Gastrocnemius medialis (tissue), 4 donors: ENCODE results near the gene RIMS3. TPM values are rescaled to one million over a fixed set of nuclear protein-coding genes. Genes with fewer than 3 reads are reported as not detected.

Experiments used
- ATAC-seq, 2 donors: fragments of 150-250 bp; one replicate each; pipeline ENCODE4 v1.9.1; 2016
- DNase-seq, 2 donors: peaks; one replicate each; pipeline ENCODE4 v3.0.0-alpha.2; 2019
- H3K27ac ChIP-seq, 4 donors: fragments of 200-600 bp; sonication (generic); 1 replicate in 1 of 4; 2 replicates in 3 of 4; pipeline ENCODE4 v1.5.1; 2016 to 2018; ENCODE audit warnings: mild to moderate bottlenecking in 2 of 4, moderate library complexity in 1 of 4
- H3K27me3 ChIP-seq, 3 donors: fragments of 200-600 bp; sonication (generic) in 2 of 3; 1 replicate in 1 of 3; 2 replicates in 2 of 3; pipeline versions ENCODE4 v1.5.1 to v1.6.0; 2016 to 2019; ENCODE audit warnings: mild to moderate bottlenecking in 1 of 3, moderate library complexity in 1 of 3
- H3K36me3 ChIP-seq, 2 donors: fragments of 200-600 bp; sonication (generic) in 1 of 2; one replicate each; pipeline ENCODE4 v1.5.1; 2017 to 2018
- H3K4me1 ChIP-seq, 2 donors: fragments of 200-600 bp; sonication (generic) in 1 of 2; one replicate each; pipeline ENCODE4 v1.5.1; 2016 to 2017; ENCODE audit warnings: mild to moderate bottlenecking in 2 of 2
- H3K4me3 ChIP-seq, 4 donors: fragments of 200-600 bp; sonication (generic) in 3 of 4; 1 replicate in 1 of 4; 2 replicates in 3 of 4; pipeline ENCODE4 v1.5.1; 2016 to 2019; ENCODE audit warnings: mild to moderate bottlenecking in 2 of 4
- H3K9me3 ChIP-seq, 3 donors: fragments of 200-600 bp; sonication (generic) in 2 of 3; 1 replicate in 1 of 3; 2 replicates in 2 of 3; pipeline ENCODE4 v1.5.1; 2016 to 2019
- POLR2A ChIP-seq, 2 donors: fragments of 450-650 bp; IDR thresholded peaks; one replicate each; pipeline ENCODE4 v1.6.1; 2017; ENCODE audit warnings: antibody characterized with exemption in 2 of 2, mild to moderate bottlenecking in 2 of 2, moderate library complexity in 2 of 2
- in situ Hi-C, 4 donors: fragments of 200-750 bp; cut with MboI; loops; one replicate each; pipeline versions ENCODE4 v1.15.0 to v1.8.0; 2017; ENCODE audit warnings: low sequenced_read_pairs in 4 of 4
- intact Hi-C: fragments of 100-400 bp; cut with DNase I; formaldehyde crosslinking; loops from one replicate; pipeline ENCODE4 v1.15.1; 2023; ENCODE audit warnings: low total_unique reads
- total RNA-seq, 4 donors: library from RNA; depleted of rRNA; stranded (reverse); fragments of >200 nt; gene quantifications; one replicate each; pipeline versions ENCODE4 v1.1.0 to v1.2.3, GENCODE V29; 2016
- TF ChIP-seq, protein P1 (sequence below), 5 experiments: fragments of 450-650 bp in 3 of 5; fragments of 200-600 bp in 2 of 5; sonication (generic) in 2 of 5; IDR thresholded peaks in 4 of 5; conservative IDR thresholded peaks in 1 of 5; 1 replicate in 4 of 5; 2 replicates in 1 of 5; pipeline ENCODE4 v1.5.1; 2016 to 2019; ENCODE audit warnings: antibody characterized with exemption in 5 of 5, mild to moderate bottlenecking in 3 of 5, moderate library complexity in 3 of 5

RIMS3 gene
- total RNA-seq, 4 donors from 2014 or later: 0.31 to 0.67 (median 0.44) TPM

DNA sequence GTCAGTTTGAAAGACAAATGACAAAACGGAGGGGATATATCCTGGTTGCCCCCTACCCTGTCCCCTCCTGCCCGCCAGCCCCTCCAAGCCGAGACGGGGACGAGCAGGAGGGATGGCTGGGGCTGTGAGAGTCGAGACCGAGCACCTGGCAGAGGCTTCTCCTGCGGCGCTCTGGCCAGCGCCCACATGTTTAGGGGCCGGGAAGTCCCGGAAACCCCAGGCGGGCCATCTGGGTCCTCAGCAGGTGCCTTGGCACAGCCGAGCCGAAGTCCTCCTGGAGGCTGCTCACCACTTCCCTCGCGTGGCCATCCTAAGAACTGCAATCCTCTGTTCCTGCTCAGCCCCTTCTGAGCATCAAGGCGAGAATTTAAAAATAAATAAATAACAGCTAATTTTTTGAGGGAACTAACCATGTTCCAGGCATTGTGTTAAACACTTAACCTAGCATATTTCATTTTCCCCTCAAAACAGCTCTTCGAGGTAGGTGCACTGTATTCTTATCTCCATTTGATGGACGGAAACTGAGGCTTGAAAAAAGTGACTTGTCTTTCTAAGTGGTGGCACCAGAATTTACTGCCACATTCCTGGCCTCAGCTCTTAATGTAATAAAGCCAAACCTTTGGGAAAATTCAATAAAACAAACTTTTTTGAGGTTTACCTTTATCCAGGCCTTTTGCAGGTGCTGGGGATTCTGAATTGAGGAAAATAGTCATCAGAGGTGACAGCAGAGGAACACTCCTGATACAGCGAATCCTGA lies 3.5 kb upstream of the RIMS3 start:
- peak; percentile 30 to 63 for DNase-seq

DNA sequence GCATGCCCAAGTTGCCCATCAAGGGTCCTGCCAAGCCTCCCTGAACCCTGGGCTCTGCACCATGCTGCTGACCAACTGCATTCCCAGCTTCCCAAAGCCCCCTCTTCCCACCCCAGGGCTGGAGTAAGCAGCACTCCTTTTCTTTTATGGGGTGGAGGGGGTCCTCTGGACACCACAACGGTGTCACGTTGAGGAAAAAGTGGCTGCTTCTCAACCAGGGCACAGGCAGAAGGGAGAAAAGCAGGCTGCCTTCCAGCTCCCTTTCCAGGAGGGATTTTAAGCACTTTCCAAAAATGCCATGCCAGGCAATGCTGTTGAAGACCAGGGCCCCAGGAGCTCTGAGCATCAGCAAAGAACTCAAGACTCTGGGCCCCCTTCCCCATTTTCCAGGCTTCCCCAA lies 691 bp downstream of the RIMS3 start:
- intact Hi-C loops (no loop called here), in situ Hi-C loops (no loop called here)
- peak overlapping the region in 1 of 4 donors; percentile 48 for H3K4me3 ChIP-seq
- no peak overlapping the region for H3K27ac ChIP-seq
- no peaks in the 10 kb centered on the region for H3K9me3 ChIP-seq
- no peak for DNase-seq
- H3K4me1 ChIP-seq: peaks cover 4 to 6% of the 10 kb centered on the region in 2 donors
- H3K27me3 ChIP-seq: no peaks in the 10 kb centered on the region
- no peak for ATAC-seq
- TF ChIP-seq POLR2A (IDR thresholded peaks at IDR 0.05): no peak
- TF ChIP-seq, protein P1, sequence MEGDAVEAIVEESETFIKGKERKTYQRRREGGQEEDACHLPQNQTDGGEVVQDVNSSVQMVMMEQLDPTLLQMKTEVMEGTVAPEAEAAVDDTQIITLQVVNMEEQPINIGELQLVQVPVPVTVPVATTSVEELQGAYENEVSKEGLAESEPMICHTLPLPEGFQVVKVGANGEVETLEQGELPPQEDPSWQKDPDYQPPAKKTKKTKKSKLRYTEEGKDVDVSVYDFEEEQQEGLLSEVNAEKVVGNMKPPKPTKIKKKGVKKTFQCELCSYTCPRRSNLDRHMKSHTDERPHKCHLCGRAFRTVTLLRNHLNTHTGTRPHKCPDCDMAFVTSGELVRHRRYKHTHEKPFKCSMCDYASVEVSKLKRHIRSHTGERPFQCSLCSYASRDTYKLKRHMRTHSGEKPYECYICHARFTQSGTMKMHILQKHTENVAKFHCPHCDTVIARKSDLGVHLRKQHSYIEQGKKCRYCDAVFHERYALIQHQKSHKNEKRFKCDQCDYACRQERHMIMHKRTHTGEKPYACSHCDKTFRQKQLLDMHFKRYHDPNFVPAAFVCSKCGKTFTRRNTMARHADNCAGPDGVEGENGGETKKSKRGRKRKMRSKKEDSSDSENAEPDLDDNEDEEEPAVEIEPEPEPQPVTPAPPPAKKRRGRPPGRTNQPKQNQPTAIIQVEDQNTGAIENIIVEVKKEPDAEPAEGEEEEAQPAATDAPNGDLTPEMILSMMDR (IDR thresholded peaks at IDR 0.05 in 4 of 5, conservative IDR thresholded peaks at IDR 0.05 in 1 of 5): no peak
- no peaks in the 10 kb centered on the region for H3K36me3 ChIP-seq

More for the DNA sequence above, 3.5 kb upstream of the RIMS3 start:
- H3K9me3 ChIP-seq: no peaks in the 10 kb centered on the region
- H3K36me3 ChIP-seq: no peaks in the 10 kb centered on the region
- H3K4me1 ChIP-seq: peaks cover 4 to 6% of the 10 kb centered on the region in 2 donors
- TF ChIP-seq, protein P1 (IDR thresholded peaks at IDR 0.05 in 4 of 5, conservative IDR thresholded peaks at IDR 0.05 in 1 of 5): peak; percentile 78 to 97 (median 83)
- no peak for TF ChIP-seq POLR2A (IDR thresholded peaks at IDR 0.05)
- peak overlapping the region; percentile 32 to 44 (median 36) for H3K4me3 ChIP-seq
- H3K27ac ChIP-seq: no peak overlapping the region
- ATAC-seq: peak; percentile 64 to 74
- intact Hi-C loops: loop anchor here (1.0 to 2.0 kb wide), 2 partner anchors 22 to 57 kb away; partner anchors contain the start of gene NFYC
- no peaks in the 10 kb centered on the region for H3K27me3 ChIP-seq
- in situ Hi-C loops: no loop called here

DNA sequence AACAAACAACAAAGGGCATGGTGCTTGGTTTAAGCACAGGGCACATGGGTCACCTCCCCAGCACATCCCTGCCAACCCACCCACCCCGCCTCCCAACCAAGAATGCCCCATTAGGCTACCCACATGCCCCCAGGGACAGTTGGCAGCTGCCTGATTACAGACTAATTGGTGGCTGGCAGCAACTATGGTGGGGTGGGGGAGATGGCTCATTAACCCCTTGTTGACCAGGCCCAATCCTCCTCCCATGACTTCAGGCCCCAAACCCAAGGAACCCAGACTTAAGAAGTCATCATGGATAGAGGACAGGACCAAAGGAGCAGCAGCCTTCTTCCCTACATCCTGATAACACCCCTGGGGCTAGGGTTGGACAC lies 1.3 kb downstream of the RIMS3 start:
- DNase-seq (no peak), ATAC-seq (no peak)
- in situ Hi-C loops: no loop called here
- intact Hi-C loops: no loop called here
- Histone ChIP-seq H3K9me3 (no peaks in the 10 kb centered on the region), H3K27ac (no peak overlapping the region), H3K4me3 (no peak overlapping the region), H3K27me3 (no peaks in the 10 kb centered on the region), H3K4me1 (peaks cover 4 to 6% of the 10 kb centered on the region in 2 donors), H3K36me3 (no peaks in the 10 kb centered on the region)
- TF ChIP-seq, protein P1 (IDR thresholded peaks at IDR 0.05 in 4 of 5, conservative IDR thresholded peaks at IDR 0.05 in 1 of 5): no peak
- no peak for TF ChIP-seq POLR2A (IDR thresholded peaks at IDR 0.05)

DNA sequence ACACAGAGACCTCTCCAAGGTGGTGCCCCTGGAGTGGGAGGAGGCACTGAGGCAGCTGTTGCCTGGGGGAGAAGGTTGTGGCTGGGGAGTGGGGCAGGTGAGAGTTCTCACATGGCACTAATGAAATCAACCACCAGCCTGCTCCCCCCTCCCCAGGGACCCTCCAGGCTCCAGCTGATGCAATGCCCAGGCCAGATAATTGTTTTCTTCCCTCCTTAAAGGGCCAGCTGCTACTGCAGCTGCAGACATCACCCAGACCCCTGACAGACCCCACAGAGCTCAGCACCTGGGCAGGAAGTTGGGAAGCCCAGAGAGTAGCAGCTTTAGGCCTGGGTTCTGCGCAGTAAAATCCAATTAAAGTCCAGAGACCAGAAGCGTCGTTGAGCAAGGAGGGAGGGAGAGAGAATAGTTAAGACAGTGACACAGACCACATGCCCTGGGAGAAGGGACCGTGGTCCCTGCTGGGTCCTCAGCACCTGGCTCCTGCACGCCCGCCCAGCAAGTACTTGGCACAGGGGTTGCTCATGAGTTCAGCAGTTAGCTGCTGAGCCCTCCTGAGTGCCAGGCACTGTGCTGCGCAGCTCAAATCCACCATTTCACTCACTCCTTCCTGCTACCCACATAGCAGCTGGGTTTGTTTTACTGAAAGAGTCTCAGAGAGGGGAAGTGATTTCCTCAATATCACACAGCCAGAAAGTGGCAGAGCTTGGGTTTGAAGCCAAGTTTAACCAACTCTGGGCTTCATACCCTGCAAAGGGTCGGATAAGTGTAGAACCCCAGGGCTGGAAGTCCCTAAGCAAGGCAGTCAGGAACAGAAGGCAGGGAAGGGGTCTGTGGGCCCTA lies 1.9 kb downstream of the RIMS3 start:
- DNase-seq (no peak), ATAC-seq (no peak)
- Histone ChIP-seq H3K36me3 (no peaks in the 10 kb centered on the region), H3K9me3 (no peaks in the 10 kb centered on the region), H3K27ac (no peak overlapping the region), H3K27me3 (no peaks in the 10 kb centered on the region), H3K4me3 (no peak overlapping the region), H3K4me1 (peaks cover 4 to 6% of the 10 kb centered on the region in 2 donors)
- no peak for TF ChIP-seq POLR2A (IDR thresholded peaks at IDR 0.05)
- TF ChIP-seq, protein P1 (IDR thresholded peaks at IDR 0.05 in 4 of 5, conservative IDR thresholded peaks at IDR 0.05 in 1 of 5): no peak
- intact Hi-C loops (no loop called here), in situ Hi-C loops (no loop called here)
